ACHN (cell line): Measurements from ENCODE around the gene CD46.
"Not testable (repeated sequence)": the region's sequence is repeated elsewhere in the genome, so short reads cannot be mapped to it uniquely, and the experiment has no call there.

ENCODE experiments used
- DNase-seq: peaks from one replicate; pipeline ENCODE4 v3.0.0-alpha.2; 2015
- in situ Hi-C: cut with HindIII; loops from 2 replicates; pipeline ENCODE4 v1.10.0; 2017; ENCODE audit warnings: low sequenced_read_pairs, low pct_ligation_motif_present, low pct_unique_long_range_greater_than_20kb

CD46 gene

DNA sequence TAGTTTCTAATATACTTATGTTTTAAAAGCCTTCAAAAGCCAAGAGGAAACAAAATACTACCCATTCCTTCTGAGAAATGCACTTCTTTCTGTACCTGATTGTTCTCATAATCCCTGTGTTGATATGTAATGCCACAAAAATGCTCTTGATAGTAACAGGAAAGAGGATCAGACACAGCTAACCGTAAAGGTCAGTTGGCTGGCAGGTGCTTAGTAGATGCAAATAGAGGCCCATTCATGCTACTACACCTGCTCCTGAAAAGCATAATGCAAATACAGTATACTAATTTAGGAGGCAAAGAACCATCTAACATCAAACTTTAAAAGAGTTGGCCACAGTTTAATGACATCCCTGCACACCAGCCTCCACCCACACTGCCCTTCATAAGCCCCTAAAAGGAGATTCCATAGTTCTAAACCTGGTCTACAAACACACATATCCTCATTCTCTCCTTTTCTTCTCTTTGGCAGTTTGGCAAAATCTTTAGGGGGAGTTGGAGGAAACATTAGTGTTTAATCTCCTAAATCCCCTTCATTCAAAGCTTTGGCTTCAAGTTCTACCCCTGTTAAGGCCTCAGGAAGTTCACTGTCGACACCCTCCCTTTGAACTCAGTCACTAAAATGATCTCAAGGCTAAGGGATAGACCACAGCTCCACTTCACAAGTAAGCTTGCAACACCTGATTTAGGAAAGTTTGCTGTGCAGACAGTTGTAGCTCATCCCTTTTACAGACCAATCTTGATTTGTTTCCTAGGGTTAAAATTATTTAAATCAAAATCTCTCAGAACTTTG lies 2.9 kb upstream of the CD46 start:
- in situ Hi-C loops: no loop called here
- DNase-seq: no peak

DNA sequence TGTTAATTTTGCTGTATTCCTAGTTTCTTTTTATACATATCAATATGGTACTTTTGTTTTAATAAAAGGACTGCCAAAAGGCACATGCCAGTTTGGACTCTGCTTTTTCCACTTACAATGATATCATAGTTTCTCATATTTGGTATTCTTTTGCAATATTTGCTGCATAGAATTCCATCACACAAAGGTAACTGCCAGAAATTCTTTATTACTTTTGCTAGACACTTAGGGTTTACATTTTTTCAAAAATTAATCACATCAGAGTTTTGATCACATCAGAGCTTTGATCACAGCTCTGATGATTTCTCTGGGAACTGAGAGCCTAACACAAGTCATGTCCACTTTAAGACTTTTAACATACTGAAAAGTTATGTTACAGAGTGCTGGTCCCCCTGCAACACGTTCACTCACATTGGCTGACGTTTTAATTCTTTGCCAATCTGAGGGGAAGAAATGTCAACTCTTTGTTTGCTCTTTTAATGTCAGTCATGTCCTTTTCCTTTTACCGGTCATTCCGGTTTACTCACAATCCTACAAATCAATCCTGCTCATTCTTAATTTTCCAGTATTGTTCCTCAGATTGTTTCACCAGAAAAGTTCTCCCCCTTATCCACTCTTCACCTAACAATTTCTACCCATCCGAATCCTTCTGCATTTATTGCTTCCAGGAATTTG lies 1.1 kb upstream of the CD46 start:
- in situ Hi-C loops: no loop called here
- DNase-seq: peak; percentile 10

DNA sequence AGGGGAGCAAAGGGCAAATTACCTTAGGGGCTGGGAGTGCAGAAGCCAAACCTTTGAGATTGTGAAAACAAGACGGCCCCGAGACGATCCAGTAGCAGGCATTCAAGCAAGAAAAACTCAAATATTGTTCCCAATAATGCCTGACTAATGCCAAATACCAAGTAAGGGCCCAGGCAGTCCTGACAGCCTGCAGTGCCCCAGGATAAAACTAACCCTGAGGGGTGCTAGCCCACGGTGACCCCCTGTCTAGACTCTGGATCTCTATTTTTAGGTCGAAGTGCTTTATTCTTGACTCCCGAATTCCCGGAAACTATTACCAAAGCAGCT lies 428 bp upstream of the CD46 start:
- DNase-seq, in situ Hi-C loops: not testable (repeated sequence)

DNA sequence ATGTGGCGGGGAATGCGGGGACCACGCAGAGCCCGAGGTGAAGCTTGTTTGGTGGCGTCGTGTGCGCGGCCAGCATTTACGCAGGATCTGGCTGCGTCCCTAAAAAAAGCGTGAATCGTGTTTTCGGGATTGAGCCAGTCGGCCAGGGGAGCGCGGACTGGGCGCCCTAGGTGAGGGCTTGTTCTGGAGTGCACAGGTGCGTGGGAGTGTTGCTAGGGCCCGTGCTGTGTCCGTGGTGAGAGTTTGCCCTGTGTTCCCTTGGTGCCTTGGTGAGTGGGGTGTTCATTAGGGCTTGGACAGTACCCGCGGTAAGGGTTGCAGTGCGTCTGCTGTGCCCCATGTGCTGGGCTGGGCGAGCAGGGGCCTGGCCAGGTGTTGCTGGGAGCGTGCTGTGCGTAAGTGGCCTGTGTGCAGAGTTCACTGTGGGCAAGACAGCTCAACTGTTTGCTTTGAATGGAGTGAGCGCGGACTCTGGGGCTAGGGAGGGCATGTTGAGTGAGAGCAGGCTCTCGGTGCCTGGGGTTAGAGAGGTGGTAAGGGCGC lies 673 bp downstream of the CD46 start:
- peak; percentile 43 for DNase-seq
- in situ Hi-C loops: no loop called here

DNA sequence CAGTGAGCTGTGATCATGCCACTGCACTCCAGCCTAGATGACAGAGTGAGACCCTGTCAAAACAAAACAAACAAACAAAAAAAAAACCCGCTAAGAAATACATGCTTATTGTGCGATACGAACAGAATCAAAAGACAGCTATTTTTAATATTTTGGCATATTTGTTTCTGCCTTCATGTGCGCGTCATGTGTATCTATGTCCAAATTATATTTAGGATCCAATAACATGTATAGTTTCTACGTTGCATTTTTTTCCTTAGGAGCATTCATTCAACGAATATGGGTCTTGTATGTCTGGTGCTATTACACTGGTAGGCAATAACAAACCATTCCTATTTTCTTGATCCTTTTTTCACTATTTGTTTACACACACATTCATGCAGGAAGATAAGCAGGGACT lies 1.8 kb downstream of the CD46 start:
- DNase-seq: no peak
- in situ Hi-C loops: no loop called here

DNA sequence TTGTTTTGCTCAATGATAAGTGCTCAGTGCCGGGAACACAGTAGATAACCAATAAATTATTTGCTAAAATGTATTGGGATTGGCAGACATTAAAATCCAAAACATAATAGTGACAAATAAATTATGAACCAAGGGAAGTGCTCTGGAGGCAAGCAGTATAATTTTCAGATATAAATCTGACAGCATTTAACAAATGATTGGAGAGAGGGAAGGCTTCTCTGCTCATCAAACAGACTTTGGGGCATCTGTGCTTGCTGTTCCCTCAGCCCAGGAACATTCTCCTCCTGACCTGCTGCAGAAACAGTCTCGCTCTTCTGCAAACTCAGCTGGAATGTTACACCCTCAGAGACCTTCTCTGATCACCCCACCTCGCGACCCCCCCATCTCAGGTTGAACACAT lies 2.2 kb downstream of the CD46 start:
- in situ Hi-C loops: no loop called here

DNA sequence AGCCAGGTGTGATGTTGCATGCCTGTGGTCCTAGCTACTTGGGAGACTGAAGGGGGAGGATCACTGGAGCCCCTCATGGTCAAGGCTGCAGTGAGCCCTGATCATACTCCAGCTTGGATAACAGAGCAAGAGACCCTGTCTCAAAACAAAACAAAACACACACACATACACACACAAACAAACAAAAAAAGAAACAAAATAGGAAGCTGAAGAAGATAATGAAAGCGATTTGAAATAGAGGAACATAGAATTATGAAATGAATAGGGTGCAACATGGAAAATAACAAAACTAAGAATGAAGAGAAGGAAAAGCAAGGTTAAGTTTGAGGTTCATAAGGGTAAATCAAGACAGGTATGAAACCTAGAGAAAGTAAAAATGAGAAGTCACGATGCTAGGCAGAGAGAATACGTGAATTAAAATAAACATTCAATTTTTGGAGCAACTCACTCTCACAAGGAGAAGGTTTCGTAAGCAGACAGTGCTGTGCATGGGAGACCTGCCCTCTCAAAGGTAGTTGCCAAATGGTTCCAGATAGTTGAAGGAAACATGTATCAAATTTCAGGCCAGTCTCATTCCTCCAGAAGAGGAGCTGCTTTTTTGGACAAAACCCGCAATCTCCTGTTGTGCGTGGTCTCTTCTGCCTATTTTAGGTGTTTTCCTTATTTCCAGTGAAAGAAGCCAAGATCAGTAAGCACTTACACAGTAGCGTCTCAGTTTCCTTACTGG lies 3.3 kb downstream of the CD46 start:
- in situ Hi-C loops: no loop called here
- DNase-seq: no peak

More for the DNA sequence above, 2.2 kb downstream of the CD46 start:
- DNase-seq: no peak

DNA sequence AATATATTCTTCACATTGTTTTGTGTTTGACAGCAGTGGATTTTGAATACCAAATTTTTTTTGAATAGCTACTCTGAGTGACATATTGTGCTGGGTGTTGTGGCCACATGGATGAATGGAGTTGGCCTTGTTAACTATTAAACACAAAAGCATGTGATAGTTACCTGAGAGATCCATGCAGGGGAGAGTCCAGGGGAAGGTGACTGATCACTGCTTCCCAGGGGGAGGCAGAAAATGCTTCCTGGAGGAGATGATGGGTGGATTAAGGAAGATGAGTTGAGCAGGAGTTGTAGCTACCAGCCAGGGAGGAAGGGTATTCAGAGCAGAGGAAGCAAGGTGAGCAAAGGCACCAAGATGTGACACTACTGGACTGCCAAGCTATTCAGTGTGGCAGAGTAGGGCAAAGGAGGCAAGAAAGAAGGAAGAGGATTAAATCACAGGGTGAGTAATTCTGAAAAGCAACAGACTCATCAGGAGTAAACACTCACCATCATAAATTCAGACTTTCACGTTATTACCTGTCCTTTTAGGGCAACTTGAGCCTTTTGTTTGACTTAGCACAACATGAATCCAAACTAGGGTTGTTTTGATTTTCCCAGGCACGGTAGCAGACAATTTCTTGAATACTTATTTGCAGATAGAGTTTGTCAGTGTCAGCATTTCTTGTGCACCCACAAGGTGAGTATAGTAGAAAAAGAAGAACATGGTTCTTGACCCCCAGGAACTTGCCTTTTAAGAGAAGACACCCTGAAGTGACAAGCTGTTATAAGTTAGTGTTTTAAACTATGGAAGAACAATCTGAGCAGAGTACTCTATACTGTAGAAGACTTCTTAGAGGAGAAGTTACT lies 4.2 kb downstream of the CD46 start:
- in situ Hi-C loops: no loop called here
- DNase-seq: no peak

DNA sequence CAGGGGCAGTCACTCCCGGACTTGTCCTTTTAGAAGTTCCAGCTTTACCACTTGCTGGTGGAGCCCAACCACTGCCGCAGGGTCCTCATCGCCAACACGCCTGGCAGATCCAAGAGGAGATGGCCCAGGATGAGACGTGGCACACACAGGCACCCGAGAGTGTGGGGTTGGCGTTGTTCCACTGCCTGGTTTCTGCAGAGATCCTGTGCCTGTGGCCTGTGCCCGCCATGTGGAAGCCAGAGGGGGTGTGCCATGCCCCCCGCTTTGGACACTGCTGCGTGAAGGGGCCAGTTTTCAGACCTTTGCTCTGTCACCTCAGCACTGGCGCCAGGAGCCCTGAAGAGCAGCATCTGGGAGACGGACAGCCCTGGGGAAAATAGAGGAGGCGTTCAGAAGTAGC lies 10.8 kb downstream of the CD46 start:
- in situ Hi-C loops: no loop called here
- DNase-seq: no peak

DNA sequence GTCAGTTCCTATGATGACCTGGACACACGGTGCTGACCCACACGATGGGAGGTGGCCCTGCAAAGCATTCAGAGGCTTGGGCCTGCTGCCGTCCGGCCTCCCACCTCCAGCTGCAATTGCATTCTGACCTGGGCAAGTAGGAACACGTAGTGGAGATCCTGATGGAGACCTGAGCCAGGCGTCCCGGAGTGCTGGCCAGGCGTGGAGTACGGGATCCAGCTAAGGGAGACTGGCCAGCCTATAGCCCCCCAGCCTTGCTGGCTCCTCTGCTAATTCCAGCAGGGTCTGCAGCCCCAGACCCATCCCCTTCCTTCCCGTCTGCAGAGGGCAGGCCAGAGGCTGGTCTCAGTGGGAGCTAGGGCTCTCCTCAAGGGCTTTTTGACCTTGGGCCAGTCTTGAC lies 11.2 kb downstream of the CD46 start:
- in situ Hi-C loops: no loop called here
- DNase-seq: no peak

DNA sequence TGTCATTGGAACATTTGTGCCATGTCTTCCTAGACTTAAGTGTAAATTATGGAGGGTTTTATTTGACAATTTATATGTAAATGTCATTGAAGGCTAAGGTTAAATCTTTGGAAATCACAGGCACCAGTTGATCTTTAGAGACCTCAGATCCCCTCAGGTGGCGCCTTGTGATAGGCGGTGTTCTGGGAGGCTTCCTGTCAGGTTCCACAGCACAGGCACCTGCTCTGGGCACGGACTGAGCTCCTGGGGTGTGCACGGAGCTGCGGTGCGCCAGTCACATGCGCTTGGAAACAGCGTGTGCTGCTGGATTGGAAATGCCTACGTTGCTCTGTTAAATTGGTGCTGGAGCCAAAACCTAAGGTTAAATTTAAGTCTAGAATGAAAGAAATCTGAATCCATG lies 12.1 kb downstream of the CD46 start:
- in situ Hi-C loops: no loop called here

DNA sequence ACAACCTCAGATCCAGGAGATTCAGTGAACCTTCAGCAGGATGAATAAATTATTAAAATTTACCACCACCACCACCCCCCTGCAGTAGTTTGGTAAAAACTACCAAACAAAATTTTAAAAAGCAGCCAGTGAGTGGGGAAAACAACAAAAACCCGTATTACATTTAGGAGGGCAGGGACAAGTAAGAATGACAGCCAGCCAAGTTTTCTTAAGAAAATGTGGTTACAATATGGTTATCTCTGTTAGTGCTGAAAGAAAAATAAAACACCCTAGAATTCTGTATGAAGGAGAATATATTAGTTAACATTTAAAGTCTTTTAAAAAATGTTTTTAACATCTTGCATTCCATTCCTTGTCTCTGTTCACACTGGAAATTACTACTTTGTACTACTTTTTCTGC lies 14.7 kb downstream of the CD46 start:
- in situ Hi-C loops: no loop called here
- no peak for DNase-seq

More for the DNA sequence above, 12.1 kb downstream of the CD46 start:
- no peak for DNase-seq

DNA sequence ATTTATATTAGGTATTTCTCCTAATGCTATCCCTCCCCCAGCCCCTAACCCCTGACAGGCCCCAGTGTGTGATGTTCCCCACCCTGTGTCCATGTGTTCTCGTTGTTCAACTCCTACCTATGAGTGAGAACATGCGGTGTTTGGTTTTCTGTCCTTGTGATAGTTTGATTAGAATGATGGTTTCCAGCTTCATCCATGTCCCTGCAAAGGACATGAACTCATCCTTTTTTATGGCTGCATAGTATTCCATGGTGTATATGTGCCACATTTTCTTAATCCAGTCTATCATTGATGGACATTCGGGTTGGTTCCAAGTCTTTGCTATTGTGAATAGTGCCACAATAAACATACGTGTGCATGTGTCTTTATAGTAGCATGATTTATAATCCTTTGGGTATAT lies 18.7 kb downstream of the CD46 start:
- in situ Hi-C loops, DNase-seq: not testable (repeated sequence)

DNA sequence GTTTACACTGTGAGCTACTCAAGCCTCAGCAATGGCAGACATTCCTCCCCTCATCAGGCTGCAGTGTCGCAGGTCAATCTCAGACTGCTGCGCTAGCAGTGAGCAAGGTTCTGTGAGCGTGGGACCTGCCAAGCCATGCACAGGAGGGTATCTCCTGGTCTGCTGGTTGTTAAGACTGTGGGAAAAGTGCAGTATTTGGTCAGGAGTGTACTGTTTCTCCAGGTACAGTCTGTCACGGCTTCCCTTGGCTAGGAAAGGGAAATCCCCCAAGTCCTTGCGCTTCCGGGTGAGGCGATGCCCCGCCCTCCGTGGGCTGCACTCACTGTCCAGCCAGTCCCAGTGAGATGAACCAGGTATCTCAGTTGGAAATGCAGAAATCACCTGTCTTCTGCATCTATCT lies 24.2 kb downstream of the CD46 start:
- DNase-seq, in situ Hi-C loops: not testable (repeated sequence)

DNA sequence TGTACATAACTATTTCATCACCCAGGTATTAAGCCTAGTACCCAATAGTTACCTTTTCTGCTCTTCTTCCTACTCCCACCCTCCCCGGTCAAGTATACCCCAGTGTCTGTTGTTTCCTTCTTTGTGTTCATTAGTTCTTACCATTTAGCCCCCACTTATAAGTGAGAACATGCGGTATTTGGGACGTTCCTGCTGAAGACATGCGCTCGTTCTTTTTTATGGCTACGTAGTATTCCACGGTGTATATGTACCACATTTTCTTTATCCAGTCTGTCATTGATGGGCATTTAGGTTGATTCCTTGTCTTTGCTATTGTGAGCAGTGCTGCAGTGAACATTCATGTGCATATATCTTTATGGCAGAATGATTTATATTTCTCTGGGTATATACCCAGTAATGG lies 25.6 kb downstream of the CD46 start:
- in situ Hi-C loops, DNase-seq: not testable (repeated sequence)

DNA sequence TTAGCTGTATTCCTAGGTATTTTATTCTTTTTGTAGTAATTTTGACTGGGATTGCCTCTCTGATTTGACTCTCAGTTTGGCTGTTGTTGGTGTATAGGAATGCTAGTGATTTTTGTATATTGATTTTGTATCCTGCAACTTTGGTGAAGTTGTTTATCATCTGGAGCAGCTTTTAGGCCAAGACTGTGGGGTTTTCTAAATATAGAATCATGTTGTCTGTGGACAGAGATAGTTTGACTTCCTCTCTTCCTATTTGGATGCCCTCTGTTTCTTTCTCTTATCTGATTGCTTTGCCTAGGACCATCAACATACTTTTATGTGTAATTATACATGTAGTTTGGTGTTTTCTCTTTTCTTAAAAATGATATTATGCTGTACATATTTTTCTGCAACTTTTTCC lies 27.2 kb downstream of the CD46 start:
- in situ Hi-C loops: no loop called here
- no peak for DNase-seq

DNA sequence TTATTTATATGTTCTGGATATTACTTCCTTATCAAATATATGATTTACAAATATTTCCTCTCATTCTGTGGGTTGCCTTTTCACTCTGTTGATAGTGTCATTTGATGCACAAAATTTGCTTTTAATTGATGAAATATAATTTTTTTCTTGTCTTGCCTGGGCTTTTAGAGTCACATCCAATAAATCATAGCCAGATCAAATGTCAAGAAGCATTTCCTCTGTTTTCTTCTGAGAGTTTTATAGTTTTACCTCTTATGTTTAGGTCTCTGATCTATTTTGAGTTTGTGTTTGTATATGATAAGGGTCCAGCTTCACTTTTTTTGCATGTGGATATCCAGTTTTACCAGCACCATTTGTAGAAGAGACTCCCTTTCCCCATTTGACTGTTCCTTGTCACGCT lies 29.5 kb downstream of the CD46 start:
- DNase-seq: no peak
- in situ Hi-C loops: no loop called here

DNA sequence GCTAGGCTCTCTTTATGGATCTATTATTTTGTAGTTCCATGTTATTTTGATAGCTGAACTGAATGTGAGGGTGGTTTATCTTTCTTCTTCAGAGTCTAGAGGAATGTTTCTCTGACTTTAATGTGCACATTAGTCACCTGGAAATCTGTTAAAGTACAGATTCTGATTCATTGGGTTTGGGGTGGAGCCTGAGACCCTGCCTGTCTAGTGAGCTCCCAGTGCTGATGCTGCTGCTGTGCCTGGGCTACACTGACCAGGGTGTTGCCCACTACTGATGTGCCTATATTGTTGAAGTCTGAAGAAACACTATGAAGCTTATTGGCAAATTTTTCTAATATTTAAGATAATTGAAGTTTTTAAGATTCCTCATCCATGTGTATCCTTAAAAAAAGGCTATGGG lies 35.9 kb downstream of the CD46 start:
- peak; percentile 25 for DNase-seq
- in situ Hi-C loops: no loop called here

DNA sequence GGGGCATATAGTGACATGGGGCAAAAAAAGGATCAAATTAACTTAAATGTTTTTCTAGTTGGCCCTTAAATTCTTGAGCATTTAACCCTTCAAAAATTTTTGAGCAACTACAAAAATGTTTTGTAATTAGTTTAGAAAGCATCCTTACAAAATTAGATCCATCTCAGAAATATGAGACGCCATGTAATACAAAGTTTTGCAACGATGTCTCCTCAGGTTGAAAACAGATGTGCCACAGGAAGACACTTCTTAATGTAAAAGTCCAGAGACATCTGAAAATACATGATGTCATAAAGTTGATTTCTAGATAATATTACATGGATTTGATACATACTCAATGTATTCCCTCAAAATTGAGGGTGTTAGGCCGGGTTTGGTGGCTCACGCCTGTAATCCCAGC lies 37.5 kb downstream of the CD46 start:
- DNase-seq: no peak
- in situ Hi-C loops: no loop called here
